GM23248 (cell line): ENCODE results near the gene RPL36A. TPM values are rescaled to one million over a fixed set of nuclear protein-coding genes. Genes with fewer than 3 reads are reported as not detected.

Experiments used
- DNase-seq: peaks from one replicate; pipeline ENCODE4 v3.0.0-alpha.2; 2015
- H2AFZ ChIP-seq: fragments of 200-600 bp; sonication (generic); 2 replicates; pipeline ENCODE4 v1.6.1; 2016; ENCODE audit warnings: antibody characterized with exemption
- H3F3A ChIP-seq: fragments of 200-600 bp; sonication (generic); 2 replicates; pipeline ENCODE4 v1.6.1; 2016; ENCODE audit warnings: mild to moderate bottlenecking, antibody characterized with exemption, mixed run types; ENCODE audit not compliant: insufficient read depth
- H3K27ac ChIP-seq: fragments of 200-600 bp; sonication (generic); 2 replicates; pipeline ENCODE4 v1.5.1; 2016; ENCODE audit warnings: mild to moderate bottlenecking
- H3K27me3 ChIP-seq: fragments of 200-600 bp; sonication (generic); replicated peaks from 2 replicates; pipeline ENCODE4 v1.6.1; 2016; ENCODE audit warnings: mild to moderate bottlenecking; ENCODE audit not compliant: insufficient read depth
- H3K36me3 ChIP-seq: fragments of 200-600 bp; sonication (generic); 2 replicates; pipeline ENCODE4 v1.6.1; 2016; ENCODE audit warnings: low read depth, mild to moderate bottlenecking
- H3K4me1 ChIP-seq: fragments of 200-600 bp; sonication (generic); 2 replicates; pipeline ENCODE4 v1.6.1; 2016; ENCODE audit warnings: mild to moderate bottlenecking; ENCODE audit not compliant: insufficient read depth
- H3K4me2 ChIP-seq: fragments of 200-600 bp; sonication (generic); one replicate; pipeline ENCODE4 v1.6.1; 2016; ENCODE audit warnings: mild to moderate bottlenecking; ENCODE audit not compliant: unreplicated experiment
- H3K4me3 ChIP-seq: fragments of 200-600 bp; sonication (generic); 2 replicates; pipeline ENCODE4 v1.5.1; 2016; ENCODE audit warnings: mild to moderate bottlenecking
- H3K79me2 ChIP-seq: fragments of 200-600 bp; sonication (generic); 2 replicates; pipeline ENCODE4 v1.6.1; 2016; ENCODE audit warnings: mild to moderate bottlenecking; ENCODE audit not compliant: insufficient read depth
- H3K9ac ChIP-seq: fragments of 200-600 bp; sonication (generic); 2 replicates; pipeline ENCODE4 v1.6.1; 2016; ENCODE audit warnings: mild to moderate bottlenecking
- H3K9me2 ChIP-seq: fragments of 200-600 bp; sonication (generic); 2 replicates; pipeline ENCODE4 v1.6.1; 2016; ENCODE audit warnings: mixed run types, mild to moderate bottlenecking, moderate library complexity; ENCODE audit not compliant: insufficient read depth
- H3K9me3 ChIP-seq: fragments of 200-600 bp; sonication (generic); one replicate; pipeline ENCODE4 v1.6.1; 2017; ENCODE audit warnings: low read depth
- H4K20me1 ChIP-seq: fragments of 200-600 bp; sonication (generic); 2 replicates; pipeline ENCODE4 v1.6.0; 2016; ENCODE audit not compliant: insufficient read depth
- EZH2 ChIP-seq: fragments of 200-600 bp; sonication (generic); IDR thresholded peaks from 2 replicates; pipeline ENCODE4 v1.6.1; 2018; ENCODE audit warnings: antibody characterized with exemption, mild to moderate bottlenecking; ENCODE audit not compliant: insufficient read depth, poor library complexity, severe bottlenecking
- EZH2phosphoT487 ChIP-seq: fragments of 200-600 bp; sonication (generic); IDR thresholded peaks from 2 replicates; pipeline ENCODE4 v1.6.1; 2018; ENCODE audit warnings: antibody characterized with exemption, moderate library complexity, mild to moderate bottlenecking, low read depth; ENCODE audit not compliant: insufficient read depth
- WGBS, 2 experiments: methylation state at CpG; one replicate each; pipeline ENCODE4 v1.1.6; 2015 to 2017; ENCODE audit warnings: low lambda C conversion rate in 2 of 2, low coverage in 1 of 2; ENCODE audit errors: missing lambda C conversion rate in 2 of 2; 5-methylcytosine and 5-hydroxymethylcytosine counted together
- in situ Hi-C: fragments of 300-500 bp; cut with MboI; formaldehyde crosslinking; loops from 2 replicates; pipeline ENCODE4 v1.15.0; 2020
- polyA plus RNA-seq: library from polyadenylated mRNA; unstranded; fragments of >200 nt; fragmentation: Nextera tagmentation; extraction: Ambion mirVana; gene quantifications from 2 replicates; pipeline ENCODE4 v1.2.1, GENCODE V29; 2016
- total RNA-seq: library from RNA; depleted of rRNA; stranded (reverse); fragments of >200 nt; shearing (Covaris generic); gene quantifications from 2 replicates; pipeline ENCODE4 v1.2.3, GENCODE V29; 2014

RPL36A gene
- total and polyA plus RNA-seq, 2 experiments from 2014 or later = 240 to 331 TPM

DNA sequence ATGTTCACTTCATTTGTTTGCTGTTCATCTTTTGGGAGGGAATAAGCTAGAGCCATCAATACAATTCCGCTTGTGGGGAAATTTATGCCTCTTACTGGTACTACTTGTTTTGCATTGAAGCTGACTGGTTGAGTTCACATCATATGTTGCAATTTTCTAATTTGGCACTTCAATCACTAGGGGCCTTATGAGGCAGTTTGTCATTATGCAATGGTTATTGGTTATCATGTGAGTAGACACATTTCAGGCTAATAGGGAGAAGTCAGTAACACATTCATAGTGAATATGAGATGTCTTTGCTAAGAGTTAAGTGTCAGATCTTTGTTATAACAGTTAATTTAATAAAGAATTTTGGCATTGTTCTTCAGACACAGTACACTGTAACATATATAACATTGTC lies 5.0 kb downstream of the RPL36A start:
- H3K4me2 ChIP-seq = no peak overlapping the region
- H3K27ac ChIP-seq = no peak overlapping the region
- H4K20me1 ChIP-seq = no peaks in the 10 kb centered on the region
- no peaks in the 10 kb centered on the region for H3K9me3 ChIP-seq
- no peaks in the 10 kb centered on the region for H3K27me3 ChIP-seq
- peaks cover 13% of the 10 kb centered on the region; the same call in 1 of the 2 replicates for H3K4me1 ChIP-seq
- no peak overlapping the region for H3K9ac ChIP-seq
- in situ Hi-C loops = no loop called here
- H3F3A ChIP-seq = peaks cover 58% of the 10 kb centered on the region
- H2AFZ ChIP-seq = no peak overlapping the region
- H3K4me3 ChIP-seq = no peak overlapping the region
- no peak for TF ChIP-seq EZH2
- no peak for TF ChIP-seq EZH2phosphoT487
- H3K36me3 ChIP-seq = peaks cover 13% of the 10 kb centered on the region
- DNase-seq = peak; percentile 30
- no peaks in the 10 kb centered on the region for H3K9me2 ChIP-seq
- peaks cover 30% of the 10 kb centered on the region for H3K79me2 ChIP-seq
- WGBS, 2 experiments = 89 to 96% methylated on average over 1 of the region's 1 CpG

DNA sequence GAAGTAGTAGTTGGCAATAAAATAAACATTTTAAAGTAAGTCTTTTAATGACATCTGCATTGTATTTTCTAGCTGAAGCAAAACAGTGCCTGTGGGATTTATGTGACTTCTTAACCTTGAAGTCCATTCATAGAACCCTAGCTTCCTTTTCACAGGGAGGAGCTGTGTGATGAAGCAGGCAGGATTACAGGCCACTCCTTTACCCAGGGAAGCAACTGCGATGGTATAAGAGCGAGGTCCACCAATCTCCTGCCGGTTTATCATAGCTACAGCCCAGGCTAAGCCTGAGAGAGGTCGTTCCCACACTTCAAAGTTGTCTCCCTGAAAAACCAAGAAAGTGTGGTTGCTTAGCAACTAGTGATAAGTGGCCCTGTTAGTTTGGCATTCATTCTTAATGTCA lies 7.0 kb downstream of the RPL36A start:
- peaks cover 11% of the 10 kb centered on the region for H3K79me2 ChIP-seq
- H3K4me3 ChIP-seq = no peak overlapping the region
- peaks cover 3% of the 10 kb centered on the region; the same call in 1 of the 2 replicates for H3K36me3 ChIP-seq
- H4K20me1 ChIP-seq = no peaks in the 10 kb centered on the region
- no peak overlapping the region for H3K27ac ChIP-seq
- H3K9me2 ChIP-seq = no peaks in the 10 kb centered on the region
- peaks cover 41% of the 10 kb centered on the region for H3F3A ChIP-seq
- no peaks in the 10 kb centered on the region for H3K27me3 ChIP-seq
- 0 out of 2 replicates have a peak, but pooled peaks cover 7% of the 10 kb centered on the region for H3K4me1 ChIP-seq
- H3K9ac ChIP-seq = no peak overlapping the region
- DNase-seq = no peak
- WGBS, 2 experiments = 54 to 63% methylated on average over 4 of the region's 4 CpGs
- no peak overlapping the region for H3K4me2 ChIP-seq
- no peak overlapping the region for H2AFZ ChIP-seq
- H3K9me3 ChIP-seq = no peaks in the 10 kb centered on the region
- in situ Hi-C loops = no loop called here
- no peak for TF ChIP-seq EZH2phosphoT487
- no peak for TF ChIP-seq EZH2

DNA sequence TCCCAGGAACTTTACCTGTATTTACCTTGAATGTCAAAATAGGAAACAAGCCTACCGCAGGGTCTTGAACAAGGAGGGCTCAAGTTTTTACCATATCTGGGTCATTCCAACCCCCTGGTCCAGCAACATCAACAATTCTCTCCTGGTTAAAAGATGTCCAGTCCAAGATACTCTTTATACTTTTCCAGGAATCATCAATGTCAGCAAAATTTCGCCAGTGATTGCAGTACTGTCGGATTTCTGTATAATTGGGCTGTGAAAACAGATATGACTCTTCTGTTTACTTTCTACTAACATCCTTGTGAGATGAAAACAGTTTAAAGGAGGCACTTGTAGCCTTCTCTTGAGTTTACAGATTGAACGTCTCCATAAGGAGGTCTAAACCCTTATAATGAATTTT lies 7.9 kb downstream of the RPL36A start:
- Histone ChIP-seq H3K9me2 (no peaks in the 10 kb centered on the region), H4K20me1 (no peaks in the 10 kb centered on the region), H3K4me1 (no peaks in the 10 kb centered on the region), H3K27ac (no peak overlapping the region), H3K36me3 (peaks cover 3% of the 10 kb centered on the region; the same call in 1 of the 2 replicates), H3K9ac (no peak overlapping the region), H3K9me3 (no peaks in the 10 kb centered on the region), H3K79me2 (peaks cover 3% of the 10 kb centered on the region), H3F3A (peaks cover 33% of the 10 kb centered on the region), H3K4me3 (no peak overlapping the region), H2AFZ (no peak overlapping the region), H3K27me3 (no peaks in the 10 kb centered on the region), H3K4me2 (no peak overlapping the region)
- TF ChIP-seq EZH2 = no peak
- TF ChIP-seq EZH2phosphoT487 = no peak
- in situ Hi-C loops = no loop called here
- WGBS, 2 experiments = 79 to 84% methylated on average over 4 of the region's 4 CpGs
- no peak for DNase-seq

DNA sequence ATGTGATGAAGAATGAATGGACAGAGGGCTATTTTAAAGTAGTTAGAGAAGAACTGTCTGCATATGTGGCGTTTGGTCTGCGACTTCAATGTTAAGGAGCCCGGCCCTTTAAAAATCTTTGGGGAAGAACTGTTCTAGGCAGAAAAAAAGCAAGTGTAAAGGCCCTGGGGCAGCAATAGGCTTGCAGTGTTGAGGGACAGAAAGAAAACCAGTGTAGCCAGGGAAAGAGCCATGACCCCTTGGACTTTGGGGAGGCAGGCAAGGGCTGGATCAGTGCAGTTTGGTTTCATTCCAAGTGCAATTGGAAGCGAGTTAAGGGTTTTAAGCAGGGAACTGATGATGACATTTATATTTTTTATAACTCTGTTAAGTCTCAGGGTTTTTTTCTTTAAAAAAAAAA lies 9.0 kb downstream of the RPL36A start:
- peaks cover 3% of the 10 kb centered on the region; the same call in 1 of the 2 replicates for H3K36me3 ChIP-seq
- no peak overlapping the region for H3K9ac ChIP-seq
- H3K27ac ChIP-seq = no peak overlapping the region
- no peak overlapping the region for H3K4me3 ChIP-seq
- no peaks in the 10 kb centered on the region for H3K27me3 ChIP-seq
- H3K4me1 ChIP-seq = no peaks in the 10 kb centered on the region
- H3K9me2 ChIP-seq = no peaks in the 10 kb centered on the region
- WGBS, 2 experiments = 98 to 100% methylated on average over 4 of the region's 4 CpGs
- peaks cover 5% of the 10 kb centered on the region for H3K79me2 ChIP-seq
- H3K4me2 ChIP-seq = no peak overlapping the region
- no peaks in the 10 kb centered on the region for H4K20me1 ChIP-seq
- DNase-seq = no peak
- H2AFZ ChIP-seq = no peak overlapping the region
- H3F3A ChIP-seq = peaks cover 25% of the 10 kb centered on the region
- no peaks in the 10 kb centered on the region for H3K9me3 ChIP-seq
- TF ChIP-seq EZH2phosphoT487 = no peak
- no peak for TF ChIP-seq EZH2
- in situ Hi-C loops = loop anchor here (25.0 kb wide), 1 partner anchor 237 kb away; no protein-coding TSS in a partner anchor
